ENCODE data around the gene SLC7A9.

The SLC7A9 gene

DNA sequence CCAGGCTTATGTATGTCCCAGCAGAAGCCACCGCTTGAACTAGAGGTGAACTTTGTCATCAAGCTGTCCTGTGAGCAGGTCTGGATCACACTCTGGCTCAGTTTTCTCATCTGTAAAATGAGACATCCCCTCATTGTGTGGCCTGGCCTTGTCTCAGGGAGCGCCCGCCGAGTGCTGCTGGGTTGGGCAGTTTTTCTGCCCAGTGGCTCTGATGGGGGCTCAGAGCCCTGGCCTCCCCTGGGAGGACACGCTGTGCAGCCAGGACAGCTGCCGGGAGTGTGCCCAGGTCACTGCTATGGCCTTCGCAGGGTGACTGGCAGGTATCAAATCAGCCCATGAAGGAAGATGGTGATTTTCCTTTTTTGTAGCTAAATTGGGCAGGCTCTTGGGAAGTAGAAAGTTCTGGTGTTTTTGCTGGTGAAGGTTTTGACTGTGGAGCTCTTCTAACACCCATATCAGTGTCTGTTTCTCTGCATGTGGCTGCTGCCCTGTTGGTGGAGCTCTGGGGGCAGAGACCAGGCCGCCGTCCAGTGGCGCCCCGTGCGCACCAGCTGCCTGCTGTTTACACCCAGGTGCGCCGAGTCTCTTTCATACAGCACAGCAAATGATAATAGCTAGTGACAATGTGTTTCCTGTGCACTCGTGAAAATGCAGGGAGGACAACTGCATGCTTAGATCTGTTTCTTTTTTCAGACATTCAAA lies 40.8 kb downstream of the SLC7A9 start:
- no peak for DNase-seq (ENCODE audit: low read depth)

DNA sequence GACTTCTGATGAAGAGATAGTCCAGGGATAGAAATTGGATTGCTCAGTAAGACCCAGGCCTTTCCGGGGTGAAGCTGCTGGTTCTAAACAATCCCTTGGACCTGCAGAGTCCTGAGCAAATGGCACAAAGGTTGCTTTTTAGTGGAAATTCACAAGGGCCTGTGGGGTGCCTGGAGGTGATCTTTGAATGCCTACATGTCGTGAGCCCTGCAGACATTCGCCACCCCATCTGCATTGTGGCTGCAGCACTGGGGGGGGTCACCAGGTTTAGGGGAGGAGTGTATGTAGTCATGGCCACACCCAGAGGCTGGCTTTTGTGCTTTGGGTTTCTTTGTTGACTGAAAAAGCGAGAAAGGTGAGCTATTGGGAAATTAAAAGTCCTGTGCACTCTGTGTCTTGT lies 41.4 kb downstream of the SLC7A9 start:
- DNase-seq (ENCODE audit: low read depth): no peak

DNA sequence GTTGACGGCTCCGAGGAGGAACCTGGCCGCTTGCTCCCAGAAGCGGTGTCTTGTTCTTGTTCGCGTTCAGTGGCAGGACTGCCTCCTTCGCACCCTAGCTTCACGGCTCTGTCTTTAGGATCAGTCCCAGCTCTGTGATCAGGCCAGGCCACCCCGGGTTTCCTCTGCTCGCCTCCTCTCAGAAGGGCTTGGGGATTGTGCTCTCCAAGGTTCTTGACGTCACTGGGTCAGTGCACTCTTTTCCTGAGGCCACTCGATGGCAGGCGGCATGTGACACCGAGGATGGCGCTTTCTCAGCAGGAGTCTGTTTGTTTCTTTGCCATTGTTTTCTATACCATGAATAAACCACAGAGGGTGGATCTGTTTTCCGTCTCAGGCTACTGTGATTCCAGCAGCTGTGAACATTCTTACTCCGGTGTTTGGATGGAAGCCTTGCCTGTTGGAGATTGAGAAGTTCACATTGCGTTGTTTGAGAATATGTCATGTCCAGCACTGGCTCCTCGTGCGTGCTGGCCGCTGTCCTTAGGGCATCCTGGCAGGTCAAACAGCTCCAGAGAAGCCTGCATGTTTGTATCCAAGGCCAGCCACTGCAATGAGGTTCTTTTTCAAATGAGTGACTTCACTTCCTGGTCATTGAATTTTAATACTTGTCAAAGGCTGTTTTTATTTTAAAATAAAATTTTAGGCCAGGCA lies 44.5 kb downstream of the SLC7A9 start:
- DNase-seq (ENCODE audit: low read depth): no peak

DNA sequence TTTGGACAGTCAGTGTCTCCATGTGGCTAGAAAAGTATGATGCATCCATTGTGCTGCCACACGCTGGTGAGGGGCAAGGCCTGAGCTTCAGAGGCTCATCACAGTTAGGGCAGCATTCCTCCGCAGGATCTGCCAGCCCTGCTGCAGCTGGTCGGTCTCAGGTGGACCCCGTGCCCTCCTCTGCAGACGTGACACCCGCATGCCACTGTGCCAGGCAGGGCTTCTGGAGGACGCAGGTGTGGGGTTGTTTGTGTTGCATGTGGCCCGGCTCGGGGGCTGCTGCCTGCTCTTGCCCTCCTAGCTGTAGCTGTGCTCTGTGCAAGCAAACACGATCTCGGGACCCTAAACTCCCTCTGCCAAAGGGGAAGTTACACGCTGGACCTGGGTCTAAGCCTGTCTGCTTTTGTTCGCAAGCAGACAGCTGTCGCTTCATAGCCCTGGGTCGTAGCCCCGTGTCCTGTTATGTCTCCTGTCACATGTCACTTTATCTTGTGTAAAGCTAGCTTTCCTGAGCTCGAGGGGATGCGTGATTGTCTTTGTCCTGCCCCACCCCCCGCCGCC lies 45.3 kb downstream of the SLC7A9 start:
- DNase-seq (ENCODE audit: low read depth): no peak

DNA sequence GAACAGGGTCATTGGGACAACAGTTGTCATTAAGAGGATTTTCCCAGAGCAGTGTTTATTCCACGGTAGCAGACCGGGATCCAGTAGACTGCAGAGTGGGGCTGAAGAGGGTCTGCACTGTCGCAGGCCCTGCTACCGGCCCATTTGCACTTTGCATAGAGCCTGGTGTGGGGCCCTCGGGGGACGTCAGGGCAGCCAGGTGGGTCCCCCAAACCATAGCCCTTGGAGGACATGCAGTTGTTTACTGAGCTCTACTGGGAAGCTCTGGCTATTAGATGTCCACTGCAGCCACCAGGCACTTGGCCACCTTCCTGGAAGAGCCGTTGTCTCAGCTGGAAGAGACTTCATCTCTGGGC lies 45.8 kb downstream of the SLC7A9 start:
- no peak for DNase-seq (ENCODE audit: low read depth)

DNA sequence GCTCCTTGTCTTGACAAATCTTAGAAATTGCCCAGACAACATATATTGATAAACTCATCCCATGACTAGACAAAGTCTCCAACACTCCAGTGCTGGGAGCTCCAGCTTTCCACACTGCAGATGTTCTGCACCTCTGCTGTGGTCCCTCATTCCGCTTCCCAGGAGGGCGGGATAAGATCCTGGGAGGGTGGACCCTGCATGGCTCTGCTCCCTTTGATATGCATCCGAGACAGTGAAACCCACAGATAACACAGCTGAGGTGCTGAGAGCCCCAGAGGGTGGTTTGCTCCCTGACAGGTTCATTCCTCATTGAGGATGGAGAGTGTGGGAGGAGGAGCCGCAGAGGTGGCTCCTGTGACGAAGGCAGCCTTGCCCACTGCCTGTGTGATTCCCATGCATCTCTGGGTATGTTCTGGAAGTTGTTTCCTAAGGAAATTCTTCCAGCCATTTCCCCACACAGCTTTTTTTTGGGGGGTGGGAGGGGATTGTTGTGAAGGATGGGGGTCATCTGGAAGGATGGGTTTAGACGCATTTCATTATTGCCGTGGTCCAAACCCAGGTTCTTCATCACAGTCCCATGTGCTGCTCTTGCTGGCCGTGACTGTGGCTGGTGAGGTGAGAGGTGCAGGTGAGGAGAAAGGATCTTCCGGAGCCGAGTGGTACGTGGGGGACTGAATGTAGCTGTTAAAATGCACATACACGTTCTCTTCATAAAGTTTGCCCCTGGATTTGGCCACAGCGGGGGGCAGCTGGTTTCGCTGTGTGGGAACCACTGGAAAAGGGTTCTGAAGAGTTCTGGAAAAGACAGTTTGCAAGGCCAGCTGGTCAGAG lies 46.4 kb downstream of the SLC7A9 start:
- no peak for DNase-seq (ENCODE audit: low read depth)

DNA sequence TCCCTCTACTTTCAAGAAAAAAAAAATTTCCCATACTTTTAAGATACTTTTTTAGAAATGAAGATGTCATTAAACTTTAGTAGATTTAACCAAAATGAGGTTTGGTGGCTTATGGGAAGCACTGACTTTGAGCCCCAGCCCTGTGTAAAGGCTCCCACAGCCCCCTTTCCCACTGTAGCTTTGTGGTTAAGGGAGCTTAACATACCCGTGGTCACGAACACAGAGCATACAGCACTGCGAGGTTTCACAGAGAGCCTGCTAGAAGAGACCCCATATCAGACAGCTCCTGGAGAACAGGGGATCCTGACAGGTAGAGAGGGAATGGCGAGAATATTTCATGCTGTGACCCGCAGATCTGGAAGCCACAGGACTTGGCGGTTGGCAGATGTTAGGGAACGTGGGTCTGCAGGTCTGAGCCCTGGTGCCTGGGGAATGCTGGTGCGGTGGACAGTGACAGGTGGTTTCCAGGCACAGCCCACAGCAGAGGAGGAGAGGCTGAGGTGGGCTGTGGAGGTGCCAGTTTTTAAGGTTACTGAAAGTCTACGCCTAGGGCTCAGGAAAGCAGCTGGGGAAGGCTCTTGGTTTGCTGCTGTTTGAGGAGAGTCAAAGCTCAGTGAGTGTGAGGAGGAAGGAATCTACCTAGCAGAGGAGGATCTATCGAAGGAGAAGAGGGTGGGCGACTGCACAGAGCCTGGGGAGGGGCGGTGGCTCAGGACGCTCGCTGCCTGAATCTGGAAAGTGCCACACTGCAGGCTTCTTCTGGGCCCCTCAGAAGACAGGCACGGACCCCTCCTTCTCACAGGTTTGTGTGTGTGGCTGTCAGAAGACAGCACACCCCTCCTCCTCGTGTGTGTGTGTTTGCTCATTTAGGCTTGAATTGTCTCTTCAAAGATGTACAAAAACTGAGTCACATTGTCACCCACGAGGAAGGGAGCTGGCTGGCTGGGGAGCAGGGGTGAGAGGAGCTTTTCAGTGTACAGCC lies 49.9 kb downstream of the SLC7A9 start:
- no peak for DNase-seq (ENCODE audit: low read depth)

DNA sequence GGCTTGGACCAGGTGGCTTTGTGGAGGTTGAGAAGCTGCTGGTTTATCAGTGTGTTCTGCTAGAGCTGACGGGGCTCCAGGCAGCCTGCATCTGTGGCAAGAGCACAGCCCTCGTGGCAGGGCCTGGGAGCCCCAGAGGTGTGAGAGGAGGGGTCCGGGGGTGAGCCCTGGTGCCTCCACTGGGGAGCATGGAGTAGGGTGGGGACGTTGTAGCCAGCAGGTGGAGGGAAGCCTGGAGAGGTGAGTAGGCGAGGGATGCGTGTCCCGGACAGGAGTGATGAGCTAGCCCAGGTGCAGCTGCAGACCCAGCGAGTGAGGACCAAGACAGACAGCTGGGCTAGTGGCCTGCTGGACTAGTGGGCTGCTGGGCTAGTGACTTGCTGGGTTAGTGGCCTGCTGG lies 51.0 kb downstream of the SLC7A9 start:
- DNase-seq (ENCODE audit: low read depth): no peak

DNA sequence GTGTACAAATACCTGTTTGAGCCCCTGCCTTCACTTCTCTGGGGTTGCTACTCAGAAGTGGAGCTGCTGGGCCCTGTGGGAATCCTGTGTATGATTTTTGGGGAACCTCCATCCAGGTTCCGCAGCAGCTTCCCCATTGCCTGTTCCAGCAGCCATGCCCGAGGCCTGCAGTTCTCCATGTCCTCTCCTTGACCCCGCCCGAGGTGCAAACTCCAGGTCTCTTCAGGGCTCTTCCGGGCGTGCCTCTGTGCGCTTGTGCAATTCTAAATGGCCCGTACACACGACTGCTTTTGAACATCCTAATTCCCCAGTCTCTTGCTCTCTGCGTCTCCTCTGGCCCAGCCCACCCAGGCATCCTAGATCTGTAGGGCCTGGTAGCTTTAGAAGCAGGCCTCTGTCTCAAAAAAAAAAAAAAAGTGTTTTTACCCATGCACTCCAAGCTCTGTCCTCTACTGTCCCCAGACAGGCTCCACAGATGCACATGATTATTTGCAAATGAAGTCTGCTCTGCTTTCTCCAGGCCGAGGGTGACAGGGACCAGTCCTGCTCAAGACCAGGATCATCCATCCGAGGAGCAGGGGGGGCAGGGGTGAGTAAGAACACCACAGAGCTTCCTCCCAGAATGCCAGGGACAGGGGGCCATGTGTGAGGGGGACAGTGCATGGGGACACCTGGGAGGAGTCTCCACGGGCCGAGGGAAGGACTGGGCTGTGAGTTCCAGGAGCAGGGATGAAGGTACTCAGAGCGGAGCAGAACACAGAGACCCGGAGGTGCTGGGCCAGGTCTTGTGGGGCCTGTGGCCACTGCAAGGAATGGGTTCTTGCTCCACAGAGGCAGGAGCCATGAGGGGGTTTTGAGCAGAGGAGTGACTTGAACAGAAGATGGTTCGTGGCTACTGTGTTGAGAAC lies 51.7 kb downstream of the SLC7A9 start:
- no peak for DNase-seq (ENCODE audit: low read depth)

DNA sequence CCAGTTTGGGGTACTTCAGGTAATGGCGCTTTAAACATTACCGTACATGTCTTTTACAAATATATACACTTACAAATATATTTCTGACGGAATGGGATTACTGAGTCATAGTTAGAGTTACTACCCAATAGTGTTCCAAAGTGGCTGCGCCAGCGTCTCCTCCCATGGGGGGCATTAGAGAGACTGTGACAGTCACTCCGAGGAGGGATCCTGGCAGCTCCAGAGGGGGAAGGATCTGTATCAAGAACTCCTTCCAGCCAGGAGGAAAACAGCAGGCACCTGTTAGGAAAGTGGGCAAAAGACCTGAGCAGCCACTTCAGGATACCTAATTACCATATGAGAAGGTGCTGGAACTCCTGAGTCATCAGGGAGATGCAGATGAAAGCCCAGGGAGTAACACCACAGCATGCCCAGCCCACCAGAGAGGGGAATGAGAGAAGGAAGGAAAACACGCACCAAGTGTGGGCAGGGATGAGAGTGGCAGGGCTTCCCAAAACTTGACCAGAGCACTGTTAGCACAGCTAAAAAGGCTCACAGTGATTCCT lies 52.9 kb downstream of the SLC7A9 start:
- no peak for DNase-seq (ENCODE audit: low read depth)

DNA sequence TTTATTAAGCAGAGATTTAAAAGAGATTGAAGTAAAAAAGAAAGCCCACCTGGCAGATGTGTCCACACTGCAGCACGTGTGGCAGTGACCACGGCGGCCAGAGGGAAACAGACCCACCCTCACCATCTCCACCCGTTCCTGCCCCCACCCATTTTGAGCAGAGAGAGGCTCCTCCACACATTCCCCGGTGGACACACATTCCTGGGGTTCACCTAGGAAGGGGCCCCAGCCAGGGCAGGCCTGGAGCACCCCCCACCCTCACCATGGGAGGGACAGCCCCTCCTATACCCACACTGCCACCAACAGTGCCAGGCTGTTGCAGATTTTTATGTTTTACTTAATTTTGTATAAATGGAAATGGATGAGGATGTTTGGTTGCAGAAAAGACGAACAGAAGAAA lies 54.9 kb downstream of the SLC7A9 start:
- DNase-seq (ENCODE audit: low read depth): no peak

DNA sequence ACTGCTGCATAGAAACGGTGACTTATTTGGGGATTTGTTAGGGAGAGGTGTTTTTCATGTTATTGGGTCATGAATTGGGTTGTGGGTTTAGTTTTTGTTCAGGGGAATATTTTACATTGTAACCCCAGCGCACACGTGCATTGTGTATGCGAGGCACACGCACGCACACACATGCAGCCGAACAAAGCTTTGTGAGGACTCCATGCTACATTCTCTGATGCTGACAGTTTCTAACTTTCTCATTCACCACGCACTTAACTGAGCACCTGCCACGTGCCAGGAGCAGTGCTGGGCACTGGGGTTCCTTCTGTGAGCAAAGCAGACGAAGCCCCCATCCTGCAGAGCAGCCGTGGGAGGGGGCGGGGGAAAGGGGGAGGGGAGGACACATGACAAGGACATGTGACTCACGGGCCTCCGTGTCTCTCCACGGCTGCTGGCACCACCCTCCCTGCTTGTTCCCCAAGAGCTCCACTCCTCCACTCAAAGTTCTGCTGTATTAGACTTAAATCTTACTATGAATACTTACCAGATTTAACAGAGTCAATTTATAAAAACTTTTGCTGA lies 55.6 kb downstream of the SLC7A9 start:
- DNase-seq (ENCODE audit: low read depth): no peak

DNA sequence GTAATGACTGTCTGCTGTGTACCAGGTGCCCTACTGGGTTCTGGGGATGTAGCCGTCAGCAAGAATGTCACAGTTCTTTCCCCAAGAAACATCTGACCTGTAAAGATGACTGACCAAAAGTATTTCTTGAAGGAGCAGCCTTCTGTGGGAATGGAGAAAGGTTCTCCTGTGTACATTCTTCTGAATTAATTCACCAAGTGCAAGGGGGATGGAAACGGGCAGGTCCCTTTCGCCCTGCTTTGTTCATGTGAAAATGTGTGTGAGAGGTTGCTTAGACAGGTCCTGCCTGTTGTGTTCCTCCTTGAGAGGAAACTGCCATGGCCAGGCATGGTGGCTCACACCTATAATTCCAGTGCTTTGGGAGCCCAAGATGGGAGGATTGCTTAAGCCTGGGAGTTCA lies 57.0 kb downstream of the SLC7A9 start:
- no peak for DNase-seq (ENCODE audit: low read depth)

DNA sequence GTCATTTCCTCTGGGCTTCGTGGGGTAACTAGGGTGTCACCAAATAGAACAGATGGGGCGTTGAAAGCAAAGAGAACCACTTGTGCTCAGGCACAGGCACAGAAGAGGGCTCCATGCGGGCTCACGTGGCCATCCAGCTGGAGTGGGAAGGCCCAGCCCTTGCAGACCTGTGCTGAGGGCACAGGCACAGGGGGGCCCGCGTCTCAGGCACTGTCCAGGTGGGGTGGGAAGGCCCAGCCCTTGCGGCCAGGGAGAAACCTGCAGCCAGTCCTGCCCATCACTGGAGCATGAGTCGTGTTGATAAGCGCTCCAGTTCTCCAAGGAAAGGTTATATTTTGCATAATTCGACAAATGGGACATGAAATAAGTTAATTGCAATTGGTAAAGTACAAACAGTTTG lies 57.5 kb downstream of the SLC7A9 start:
- no peak for DNase-seq (ENCODE audit: low read depth)

DNA sequence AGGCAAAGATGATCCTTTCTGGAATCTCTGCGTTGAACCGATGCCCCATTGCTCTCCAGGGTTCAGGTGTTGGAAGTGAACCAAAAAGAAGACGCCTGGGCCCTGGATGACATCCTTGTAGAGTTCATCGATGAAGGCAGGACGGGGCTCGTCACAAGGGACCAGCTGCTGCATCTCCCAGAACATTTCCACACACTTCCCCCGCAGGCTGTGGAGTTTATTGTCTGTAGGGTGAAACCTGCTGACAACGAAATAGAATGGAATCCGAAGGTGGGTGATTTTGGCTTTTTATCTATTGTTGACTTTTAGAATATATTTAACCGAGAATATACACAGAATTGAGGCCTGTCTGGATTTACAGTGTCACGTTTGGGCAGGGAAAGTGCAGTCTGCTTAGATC lies 58.4 kb downstream of the SLC7A9 start:
- no peak for DNase-seq (ENCODE audit: low read depth)

DNA sequence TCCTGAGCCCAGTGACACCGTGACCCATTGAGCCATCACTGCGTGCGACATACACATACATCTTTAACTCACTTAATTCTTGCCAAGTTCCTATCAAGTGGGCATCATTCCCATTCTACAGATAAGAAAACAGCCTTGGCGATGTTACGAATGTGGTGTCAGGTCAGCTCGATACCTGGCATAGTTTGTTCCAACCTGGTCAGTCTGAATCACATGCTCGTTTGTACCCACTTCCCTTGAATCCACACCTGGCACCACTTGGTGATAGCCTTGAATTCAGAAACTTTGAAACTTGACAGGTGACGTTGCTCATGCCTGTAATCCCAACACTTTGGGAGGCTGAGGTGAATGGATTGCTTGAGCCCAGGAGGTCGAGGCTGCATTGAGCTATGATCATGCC lies 59.1 kb downstream of the SLC7A9 start:
- DNase-seq (ENCODE audit: low read depth): no peak

DNA sequence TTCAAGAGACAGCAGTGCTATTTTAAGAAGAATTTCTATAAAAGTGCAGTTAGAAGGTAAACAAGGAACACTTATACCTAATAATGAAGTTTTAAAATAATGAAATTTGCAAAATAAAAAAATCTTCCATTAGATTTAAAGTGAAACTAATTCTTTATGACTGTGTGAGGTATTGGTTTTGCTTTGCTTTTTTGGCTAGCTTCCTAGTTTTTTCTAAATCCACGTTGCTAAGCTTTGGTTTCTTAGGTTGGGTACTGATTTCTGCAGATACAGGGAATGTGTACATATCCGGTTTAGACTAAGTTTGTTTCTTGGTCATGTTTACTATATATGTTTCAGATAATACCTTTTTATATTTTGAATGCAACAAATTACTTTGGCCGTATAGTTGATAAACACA lies 59.8 kb downstream of the SLC7A9 start:
- no peak for DNase-seq (ENCODE audit: low read depth)

DNA sequence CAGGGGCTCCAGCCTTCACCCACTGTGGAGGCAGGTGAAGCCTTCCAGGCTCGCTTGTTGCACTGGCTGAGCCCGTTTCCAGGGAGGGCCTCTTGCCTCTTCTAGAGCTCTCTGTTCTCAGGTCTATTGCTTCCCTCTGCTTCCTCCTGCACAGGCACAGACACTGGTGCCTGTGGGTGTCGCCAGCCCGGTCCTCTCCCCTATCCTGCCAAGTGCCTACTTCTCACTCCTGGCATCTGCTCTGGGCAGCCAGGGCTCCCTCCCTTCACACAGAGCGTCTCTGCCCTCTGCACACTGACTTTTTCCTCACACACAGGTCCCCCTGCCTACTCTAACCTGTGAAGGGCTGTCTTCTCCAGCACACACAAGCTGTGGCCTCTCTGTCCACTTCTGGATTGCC lies 60.3 kb downstream of the SLC7A9 start:
- DNase-seq (ENCODE audit: low read depth): no peak

DNA sequence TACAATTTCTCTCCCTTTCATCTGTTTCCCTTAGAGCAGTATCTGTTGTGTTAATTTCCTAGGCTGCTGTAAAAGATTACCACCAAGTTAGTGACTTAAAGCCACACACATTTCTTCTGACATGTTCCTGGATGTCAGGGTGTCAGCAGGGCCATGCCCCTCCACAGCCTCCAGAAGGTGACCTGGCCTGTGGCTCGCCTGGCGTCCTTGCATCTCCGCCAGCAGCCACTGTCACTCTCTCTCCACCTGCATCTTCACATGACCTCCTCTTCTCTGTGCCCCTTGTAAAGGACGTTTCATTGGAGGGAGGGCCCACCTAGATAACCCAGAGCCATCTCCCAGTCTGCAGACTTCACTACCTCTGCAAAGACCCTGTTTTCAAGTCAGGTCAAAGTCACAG lies 61.3 kb downstream of the SLC7A9 start:
- no peak for DNase-seq (ENCODE audit: low read depth)

DNA sequence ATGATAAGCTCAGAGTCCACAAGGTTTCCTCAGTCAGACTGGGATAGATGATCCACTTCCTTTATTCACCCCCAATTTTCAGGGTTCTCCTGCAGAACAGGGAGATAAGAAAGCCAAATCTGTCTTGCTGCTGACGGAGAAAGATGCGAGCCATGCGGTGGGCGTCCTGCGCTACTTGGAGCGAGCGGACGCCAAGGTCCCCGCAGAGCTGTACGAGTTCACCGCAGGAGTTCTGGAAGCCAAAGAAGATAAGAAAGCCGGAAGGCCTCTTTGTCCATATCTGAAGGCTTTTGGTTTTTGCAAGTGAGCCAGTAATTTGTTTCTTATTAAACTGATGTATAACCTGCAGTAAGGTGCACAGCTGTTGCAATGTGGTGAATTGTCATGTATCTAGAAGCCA lies 66.7 kb downstream of the SLC7A9 start:
- DNase-seq (ENCODE audit: low read depth): no peak

Data from stimulated activated CD8-positive, alpha-beta memory T cell treated with anti-CD3 and anti-CD28 coated beads, Interleukin-7, amount 100 ng/mL, for 24 hours (primary cell).